HG03469 (cell line): ENCODE measurements around the gene PPP1R1A.

Experiments used
- ATAC-seq: cut with Tn5 transposase; IDR thresholded peaks from one replicate; pipeline ENCODE4 v1.9.1; 2021; ENCODE audit warnings: mild to moderate bottlenecking, moderate library complexity, moderate number of reproducible peaks; ENCODE audit not compliant: unreplicated experiment

PPP1R1A gene

DNA sequence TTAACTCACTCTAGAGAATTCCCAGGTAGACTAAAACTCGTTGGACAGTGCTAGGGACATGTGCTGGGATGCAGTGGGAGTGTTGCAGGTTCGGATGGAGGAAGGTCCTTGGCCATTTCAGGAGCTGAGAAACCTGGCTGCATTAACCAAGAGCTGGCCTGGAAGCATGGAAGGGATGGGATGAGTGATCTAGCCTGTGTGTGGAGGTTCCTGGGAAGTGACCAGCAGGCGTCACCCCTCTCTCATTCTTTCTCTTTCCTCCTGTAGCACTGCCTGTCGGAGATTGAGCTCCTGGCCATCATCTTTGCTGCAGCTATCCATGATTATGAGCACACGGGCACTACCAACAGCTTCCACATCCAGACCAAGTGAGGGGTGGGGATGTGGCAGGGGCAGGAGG, 15.6 kb downstream of the PPP1R1A start:
- ATAC-seq = no peak

DNA sequence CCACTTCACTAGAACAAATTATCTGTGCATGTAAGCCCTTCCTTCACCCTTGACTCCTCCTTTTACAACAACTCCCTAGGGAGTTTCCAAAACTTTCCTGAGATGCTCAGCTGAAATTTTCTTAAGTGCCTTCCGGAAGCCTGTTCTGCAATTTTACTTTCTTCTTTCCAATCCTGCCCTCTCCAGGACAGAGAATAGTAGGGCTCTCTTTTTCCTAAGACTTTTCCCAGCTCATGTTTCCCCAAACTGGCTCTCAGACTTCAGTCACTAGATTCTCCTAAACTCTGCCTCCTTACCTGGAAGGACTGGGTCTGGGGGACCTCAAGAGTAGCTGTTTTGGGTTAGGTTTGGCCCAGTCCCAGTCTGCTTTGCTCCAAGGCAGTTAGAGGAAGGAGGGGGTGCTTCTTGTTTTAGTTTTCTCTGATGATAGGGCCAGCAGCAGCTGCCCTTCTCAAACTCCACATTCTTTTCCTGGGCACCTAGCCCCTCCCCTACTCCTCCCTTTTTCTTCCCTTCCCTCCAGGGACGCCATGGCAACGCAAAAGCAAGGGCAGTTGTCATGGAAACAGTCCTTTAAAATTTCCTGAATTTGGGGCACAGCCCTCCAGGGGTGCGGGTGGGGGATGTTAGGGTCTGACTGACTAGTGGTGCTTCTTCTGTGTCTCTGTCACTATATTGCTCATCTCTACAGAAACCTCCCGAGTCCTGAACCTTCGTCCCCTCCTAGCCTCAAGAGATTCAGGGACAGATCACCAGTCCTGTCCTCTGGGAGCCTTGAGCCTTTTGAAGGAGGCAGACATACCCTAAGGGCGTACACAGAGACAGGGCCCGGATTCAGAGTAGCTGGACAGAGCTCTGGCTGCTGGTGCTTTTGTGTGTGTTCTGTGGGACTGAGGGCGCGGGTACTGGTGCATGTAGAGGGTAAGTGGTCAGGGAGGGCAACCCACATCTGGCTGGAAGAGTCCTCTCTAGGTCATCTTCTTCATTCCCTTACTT, 17.0 kb downstream of the PPP1R1A start:
- no peak for ATAC-seq

DNA sequence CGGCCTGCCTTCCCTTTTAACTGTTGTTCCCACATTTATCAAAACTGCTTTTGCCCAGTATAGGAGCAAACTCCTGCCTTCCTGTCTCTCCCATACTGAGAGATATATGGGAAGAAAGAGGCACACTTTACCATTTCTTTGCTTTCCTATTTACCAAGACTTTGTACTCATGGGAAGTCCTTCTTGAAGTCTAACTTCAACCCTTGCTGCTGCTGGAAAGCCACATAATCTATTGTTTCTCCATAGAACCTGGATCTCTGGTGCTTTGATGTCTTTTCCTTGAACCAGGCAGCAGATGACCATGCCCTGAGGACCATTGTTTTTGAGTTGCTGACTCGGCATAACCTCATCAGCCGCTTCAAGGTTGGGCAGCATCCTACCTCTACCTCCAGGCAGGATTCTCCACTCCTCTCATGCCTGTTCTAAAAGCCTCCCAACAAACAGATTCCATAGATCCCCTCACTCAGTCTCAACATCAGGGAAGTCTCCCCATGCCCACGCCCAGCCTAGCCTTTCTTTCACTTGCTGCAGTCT, 18.4 kb downstream of the PPP1R1A start:
- no peak for ATAC-seq

DNA sequence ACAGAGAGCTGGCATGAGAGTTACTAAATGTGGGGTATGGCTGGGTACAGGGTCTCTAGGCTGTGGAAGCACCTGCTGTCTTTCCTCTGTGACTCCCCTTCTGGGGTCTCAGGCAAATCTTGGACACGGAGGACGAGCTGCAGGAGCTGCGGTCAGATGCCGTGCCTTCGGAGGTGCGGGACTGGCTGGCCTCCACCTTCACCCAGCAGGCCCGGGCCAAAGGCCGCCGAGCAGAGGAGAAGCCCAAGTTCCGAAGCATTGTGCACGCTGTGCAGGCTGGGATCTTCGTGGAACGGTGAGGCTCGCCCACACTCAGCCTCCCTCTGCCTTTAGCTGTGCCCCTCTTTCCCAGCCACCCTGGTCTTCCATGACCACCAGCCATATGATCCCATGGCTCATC, 19.4 kb downstream of the PPP1R1A start:
- ATAC-seq = no peak

DNA sequence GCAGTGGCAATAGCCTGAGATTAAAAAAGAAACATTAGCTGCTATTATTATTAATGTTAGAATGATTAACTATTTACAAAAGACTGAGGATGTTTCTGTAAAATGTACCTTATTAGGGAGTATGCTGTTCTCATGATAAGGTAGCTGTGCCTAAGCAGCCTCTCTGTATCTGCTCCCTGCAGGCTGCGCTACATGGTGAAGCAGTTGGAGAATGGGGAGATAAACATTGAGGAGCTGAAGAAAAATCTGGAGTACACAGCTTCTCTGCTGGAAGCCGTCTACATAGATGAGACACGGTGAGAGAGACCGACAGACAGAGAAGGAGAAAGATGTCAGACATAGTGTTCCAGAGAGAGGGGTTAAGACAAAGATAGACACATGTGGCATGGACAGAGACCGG, 21.7 kb downstream of the PPP1R1A start:
- no peak for ATAC-seq

DNA sequence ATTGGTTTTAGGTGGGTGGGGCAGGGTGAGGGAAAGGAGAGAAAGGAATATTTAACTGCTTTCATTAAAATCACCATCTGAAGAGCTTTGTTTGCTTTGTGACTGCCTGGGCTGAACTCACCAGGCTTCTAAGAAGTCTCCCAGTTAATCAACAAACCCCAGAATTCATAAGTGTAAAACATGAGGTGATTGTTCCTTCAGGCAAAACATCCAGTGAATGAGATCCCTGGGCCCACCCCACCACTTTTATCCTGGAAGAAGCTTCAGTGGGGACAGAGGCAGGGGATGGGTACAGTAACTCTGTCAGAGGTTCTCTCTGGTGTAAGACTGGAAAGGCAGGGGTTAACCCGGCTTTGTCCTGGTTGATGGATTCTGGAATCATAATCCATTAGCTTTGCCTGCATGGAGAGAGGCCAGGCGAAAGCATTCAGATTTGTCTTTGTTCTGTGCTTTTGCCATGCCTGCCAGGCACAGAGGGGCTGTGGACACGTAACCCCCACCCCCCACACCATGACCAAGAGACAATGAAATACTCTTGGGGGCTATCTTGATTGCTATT, 22.4 kb downstream of the PPP1R1A start:
- no peak for ATAC-seq

DNA sequence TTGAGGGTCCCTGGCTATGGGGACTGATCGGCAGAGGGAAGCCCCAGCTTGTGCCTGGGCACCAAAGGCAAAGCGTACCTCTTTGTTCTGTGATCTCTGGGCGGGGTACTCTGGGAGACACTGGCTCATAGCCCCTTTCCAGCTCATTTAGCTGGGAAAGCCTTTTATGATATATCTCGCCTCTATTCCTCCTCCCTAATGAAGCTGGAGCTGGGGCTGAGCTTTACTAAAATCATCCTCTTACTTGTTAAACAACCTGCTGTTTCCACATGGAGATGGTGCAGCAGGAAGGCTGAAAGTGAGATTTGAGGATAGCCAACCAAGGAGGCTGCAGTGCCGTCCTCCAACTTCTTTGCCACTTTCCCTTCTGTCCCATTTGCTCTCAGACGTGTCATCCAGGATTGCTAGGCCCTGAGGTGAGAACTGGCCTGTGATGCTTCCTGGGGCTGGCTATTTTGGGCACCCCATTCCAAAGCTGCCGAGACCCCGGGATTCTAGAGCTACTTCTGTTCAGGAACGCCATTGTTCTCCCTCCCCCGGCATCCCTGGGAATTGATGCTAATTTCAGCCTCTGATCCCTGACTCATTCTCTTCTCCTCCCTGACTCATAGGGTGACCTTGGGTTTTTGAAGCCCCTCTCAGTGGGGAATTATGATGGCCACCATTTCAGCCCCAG, 23.0 kb downstream of the PPP1R1A start:
- no peak for ATAC-seq

DNA sequence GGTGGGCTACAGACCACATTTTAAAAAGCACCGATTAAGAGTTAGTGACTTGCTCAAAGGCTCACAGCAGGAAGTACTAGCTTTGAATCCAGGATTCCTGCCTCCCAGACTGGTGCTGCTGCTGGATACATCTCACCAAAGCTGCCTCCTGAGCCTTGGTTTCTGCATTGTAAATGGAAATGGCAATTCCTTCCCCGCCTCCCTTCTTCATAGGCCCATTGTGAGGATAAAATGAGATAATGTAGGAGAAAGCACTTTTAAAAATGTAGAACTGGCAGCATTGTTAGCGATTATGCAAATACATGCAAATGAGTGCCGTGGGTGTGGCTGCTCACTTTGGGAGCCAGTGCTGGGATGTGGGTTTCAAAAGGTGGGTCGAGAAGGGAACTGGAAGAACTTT, 23.7 kb downstream of the PPP1R1A start:
- no peak for ATAC-seq

DNA sequence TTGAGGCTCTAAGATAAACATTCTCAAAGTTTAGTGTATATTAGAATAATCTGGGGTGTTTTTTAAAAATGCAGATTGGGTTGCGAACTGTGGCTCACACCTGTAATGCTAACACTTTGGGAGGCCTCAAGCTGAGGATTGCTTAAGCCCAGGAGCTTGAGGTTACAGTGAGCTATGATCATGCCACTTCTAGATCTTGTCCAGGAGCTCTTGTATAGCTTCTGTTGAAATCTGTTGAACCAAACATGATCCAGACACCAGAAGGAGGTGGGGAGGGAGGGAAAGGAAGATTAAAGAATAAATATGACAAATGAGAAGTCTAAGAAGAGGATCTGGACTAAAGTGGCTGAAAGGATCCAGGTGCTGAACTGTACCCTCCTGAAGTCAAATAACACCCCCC, 24.7 kb downstream of the PPP1R1A start:
- ATAC-seq = no peak

DNA sequence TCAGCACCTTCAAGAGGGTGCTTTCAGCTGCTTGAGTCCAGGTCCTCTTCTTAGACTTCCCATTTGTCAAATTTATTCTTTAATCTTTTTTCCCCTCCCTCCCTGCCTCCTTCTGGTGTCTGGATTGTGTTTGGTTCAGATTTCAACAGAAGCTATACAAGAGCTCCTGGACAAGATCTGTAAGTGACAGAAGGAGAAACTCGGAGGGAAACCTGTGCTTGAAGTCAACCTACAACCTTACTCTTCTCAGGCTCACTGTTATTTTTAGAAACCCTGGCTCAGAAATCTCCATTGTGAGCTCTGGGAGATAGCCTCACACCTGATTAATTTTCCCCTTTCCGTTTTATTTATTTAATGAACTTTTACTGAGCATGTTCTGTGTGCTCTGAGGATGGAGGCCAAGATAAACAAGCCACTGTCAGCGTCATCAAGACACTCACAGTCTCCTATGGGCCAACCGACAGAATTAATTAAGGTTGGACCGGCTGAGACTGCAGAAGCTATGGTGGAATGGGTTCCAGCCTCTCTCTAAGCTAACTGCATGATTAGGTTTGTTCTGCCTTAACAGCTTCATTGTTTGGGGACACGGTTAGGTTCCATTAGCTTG, 25.6 kb downstream of the PPP1R1A start:
- no peak for ATAC-seq

DNA sequence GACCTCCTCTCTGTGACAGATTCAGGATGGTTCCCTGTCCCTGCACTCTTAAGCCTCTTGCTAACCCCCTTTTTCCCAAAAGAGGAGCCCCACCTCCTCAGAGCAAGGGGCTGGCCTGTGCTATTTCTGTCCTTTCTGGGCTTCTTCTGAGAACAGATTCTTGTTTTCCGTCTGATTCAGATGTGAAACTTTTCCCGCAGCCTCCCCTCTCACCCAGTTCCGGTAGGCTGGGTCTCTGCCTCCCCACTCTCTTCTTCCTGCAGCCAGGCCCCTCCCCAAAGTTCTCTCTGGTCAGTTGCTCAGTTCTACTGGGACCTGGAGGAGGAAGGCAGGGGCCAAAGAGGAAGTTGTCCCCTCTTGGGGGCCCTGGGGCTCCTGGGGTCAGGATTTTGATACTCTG, 27.3 kb downstream of the PPP1R1A start:
- ATAC-seq = no peak

DNA sequence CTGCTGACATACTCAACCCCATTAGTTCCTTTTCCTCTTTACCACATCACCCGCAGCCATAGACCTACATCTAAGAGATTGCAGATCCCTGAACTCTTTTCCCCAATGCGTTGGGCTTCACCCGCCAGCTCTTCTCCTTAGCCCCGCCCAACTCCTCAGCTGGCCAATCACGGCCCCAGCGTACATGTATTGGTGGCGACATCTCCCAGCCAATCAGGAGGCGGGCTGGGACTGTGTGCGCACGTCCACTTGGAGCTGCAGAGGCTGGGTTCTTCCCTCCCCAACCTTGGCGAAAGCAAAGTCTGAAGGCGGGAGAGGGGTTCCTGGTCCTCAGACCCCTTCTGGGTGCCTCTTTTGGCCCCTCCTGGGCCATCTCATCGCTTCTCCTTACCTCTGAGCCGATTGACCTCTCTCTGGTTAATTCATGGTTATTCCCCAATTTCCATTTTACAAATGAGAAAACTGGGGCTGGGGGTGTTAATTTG, 28.0 kb downstream of the PPP1R1A start:
- ATAC-seq = peak; percentile 99

DNA sequence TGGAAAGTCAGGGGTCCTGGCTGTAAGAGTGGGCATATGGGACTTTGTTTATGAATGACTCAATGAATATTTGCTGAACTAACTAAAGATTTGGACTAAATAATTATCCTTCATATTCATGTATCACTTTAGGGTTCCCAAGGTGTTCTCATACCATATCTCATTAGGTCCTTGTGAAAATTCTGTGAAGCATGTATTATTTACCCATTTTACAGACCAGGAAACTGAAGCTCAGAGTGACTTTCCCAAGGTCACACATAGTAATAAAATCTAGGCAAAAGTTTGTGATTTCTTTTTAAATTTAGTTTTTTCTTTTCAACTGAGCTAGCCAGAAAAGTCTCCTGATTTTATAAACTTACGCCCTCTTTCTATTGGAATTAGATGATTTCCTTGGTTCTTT, 29.7 kb downstream of the PPP1R1A start:
- ATAC-seq = no peak

DNA sequence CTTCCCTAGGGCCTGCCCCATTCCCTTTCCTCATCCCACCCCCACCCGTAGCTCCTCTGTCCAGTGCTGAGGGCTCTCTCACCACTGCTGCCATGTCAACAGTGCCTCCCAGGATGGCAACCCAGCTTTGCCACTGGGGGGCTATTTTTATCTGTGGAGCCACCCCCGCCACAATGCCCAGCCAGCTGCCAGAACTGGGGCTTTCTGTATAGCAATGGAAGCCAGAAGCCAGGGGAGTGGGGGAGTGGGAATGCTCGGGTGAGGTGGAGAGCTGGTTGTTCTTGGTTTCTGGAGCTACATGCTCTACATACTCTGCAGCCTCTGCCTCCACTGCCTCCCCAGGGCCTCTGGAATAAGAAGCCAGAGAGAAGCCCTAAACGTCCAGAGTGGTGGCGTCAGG, 30.1 kb downstream of the PPP1R1A start:
- ATAC-seq = no peak

DNA sequence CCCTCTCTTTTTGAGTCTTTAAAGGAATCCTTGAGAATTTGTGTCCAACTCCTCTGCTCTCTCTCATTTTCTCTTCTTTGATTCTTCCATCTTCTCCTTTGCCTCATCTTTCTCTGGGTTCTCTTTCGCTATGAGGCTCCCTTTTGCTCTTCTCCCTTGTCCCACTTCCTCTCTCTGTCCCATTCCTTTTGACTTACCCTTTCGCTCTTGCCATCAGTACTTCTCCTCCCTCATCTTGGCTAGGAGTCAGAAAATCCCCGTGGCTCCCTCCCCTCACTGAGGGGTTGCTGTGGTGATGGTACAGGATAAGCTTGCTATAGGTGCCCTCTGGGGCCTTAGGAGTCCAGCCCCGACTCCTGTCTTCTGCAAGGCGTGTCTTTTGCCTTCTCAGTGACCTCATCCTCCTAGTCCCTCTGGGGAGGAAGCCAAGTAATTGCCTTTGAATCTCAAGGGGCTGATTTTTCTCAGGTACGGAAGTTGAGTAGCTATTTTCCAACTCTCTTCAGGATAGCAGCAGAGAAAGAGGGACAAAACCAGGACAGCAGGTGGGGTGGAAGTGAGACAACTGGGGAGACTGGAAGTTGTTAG, 32.7 kb downstream of the PPP1R1A start:
- ATAC-seq = no peak

DNA sequence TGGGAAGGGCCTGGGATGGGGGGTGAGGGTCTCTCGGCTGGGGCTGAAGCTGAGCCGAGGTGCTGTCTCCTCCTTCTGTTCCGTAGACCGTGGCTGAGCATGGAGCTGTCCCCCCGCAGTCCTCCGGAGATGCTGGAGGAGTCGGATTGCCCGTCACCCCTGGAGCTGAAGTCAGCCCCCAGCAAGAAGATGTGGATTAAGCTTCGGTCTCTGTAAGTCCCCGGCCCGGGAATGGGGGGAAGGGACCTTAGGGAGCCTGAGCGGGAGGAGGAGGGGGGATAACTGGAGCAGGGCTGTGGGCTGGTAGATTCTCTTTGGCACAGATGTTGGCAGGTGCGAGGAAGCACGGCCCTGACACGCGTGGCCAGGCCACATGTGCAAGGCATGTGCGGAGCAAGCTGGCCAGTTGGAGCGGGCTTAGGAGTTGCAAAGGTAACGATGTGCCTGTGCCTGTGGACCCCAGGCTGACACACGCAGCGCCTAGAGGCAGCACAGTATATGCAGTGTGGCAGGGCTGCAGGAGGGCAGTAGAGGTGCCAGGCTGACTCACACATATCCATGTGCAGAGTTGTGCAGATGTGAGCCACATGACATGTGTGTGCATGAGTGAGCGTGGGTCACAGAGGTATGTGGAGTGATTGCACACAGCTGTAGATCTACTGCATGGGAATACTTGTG, 38.5 kb downstream of the PPP1R1A start:
- no peak for ATAC-seq

DNA sequence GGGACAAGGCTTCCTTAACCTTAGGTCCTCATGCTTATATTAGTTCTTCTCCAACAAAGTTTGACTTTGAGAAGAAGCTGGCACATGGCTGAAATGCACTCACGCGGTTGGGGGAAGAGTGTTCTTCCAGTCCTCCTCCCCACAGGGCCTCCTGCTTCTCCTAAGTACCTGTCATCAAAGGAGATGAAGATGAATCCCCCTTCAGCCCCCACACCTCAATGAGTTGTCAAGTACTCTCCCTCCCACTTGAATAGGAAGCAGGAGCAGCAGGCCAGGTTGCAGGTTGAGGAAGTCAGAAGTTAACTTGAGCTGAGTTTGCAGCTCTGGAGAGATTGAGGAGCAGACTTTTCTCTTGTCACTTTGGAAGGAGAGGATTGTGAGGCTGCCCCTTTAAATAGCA, 41.9 kb downstream of the PPP1R1A start:
- no peak for ATAC-seq

DNA sequence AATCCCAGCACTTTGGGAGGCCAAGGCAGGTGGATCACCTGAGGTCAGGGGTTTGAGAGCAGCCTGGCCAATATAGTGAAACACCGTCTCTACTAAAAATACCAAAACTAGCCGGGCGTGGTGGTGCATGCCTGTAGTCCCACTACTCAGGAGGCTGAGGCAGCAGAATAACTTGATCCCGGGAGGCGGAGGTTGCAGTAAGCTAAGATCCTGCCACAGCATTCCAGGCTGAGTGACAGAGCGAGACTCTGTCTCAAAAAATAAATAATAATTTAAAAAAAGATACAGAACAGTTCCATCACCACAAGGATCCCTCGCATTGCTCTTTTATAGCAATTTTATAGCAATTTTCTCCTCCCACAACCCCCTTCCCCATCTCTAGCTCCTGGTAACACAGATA, 43.7 kb downstream of the PPP1R1A start:
- no peak for ATAC-seq

DNA sequence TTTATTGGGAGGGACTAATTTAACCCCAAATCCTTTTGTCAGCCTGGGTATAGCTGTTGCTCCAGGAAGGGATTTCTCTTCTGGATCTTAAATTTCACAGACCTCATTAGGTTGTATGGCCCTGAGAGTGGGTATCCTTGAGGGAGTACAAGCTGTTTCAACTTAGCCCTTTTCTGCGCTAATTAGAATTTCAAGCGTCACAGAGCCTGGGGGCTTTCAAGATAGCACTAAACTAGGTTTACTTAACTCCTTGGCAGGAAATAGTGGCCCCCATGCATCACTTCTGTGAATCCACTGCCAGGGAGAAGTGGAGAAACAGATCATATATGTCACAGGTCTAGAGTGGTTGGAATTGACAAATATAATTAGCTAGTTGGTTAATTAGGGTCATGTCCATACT, 44.9 kb downstream of the PPP1R1A start:
- no peak for ATAC-seq

DNA sequence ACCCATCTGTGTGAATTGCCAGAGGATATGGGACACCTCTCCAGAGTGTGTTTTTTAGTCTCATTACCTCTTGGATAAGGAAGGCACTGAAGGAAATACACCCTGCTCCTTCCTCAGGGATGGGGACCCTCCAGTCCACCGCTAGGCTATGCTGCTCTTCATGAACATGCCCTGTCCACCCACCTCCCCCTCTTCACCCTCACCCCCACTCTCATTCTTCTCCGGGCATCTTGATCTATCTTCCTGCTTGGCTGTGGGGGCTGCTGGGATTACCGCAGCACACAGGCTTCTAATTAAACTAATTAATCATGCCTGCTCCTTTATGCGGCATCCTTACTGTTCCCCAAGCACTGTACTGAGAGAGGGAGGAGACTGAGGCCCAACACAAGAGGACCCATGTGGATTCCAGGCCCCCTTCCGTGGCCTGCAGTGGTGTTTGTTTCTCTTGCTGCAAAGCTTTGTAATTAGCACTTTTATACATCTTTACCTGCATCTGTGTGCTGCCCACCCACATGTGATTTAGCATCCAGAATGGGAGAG, 46.6 kb downstream of the PPP1R1A start:
- no peak for ATAC-seq
